GM12872 (cell line): ENCODE measurements around the gene FYCO1.

Source experiments
- TF ChIP-seq, protein P1 (sequence below): IDR thresholded peaks from 3 replicates; pipeline ENCODE4 v1.5.1; 2011; ENCODE audit warnings: low read depth, mild to moderate bottlenecking, low read length, moderate library complexity; ENCODE audit not compliant: insufficient read depth

FYCO1 gene

GRCh38 chr3:45881078-45882022, 114.3 kb downstream of the FYCO1 start:
- TF ChIP-seq, protein P1, sequence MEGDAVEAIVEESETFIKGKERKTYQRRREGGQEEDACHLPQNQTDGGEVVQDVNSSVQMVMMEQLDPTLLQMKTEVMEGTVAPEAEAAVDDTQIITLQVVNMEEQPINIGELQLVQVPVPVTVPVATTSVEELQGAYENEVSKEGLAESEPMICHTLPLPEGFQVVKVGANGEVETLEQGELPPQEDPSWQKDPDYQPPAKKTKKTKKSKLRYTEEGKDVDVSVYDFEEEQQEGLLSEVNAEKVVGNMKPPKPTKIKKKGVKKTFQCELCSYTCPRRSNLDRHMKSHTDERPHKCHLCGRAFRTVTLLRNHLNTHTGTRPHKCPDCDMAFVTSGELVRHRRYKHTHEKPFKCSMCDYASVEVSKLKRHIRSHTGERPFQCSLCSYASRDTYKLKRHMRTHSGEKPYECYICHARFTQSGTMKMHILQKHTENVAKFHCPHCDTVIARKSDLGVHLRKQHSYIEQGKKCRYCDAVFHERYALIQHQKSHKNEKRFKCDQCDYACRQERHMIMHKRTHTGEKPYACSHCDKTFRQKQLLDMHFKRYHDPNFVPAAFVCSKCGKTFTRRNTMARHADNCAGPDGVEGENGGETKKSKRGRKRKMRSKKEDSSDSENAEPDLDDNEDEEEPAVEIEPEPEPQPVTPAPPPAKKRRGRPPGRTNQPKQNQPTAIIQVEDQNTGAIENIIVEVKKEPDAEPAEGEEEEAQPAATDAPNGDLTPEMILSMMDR: no peak

GRCh38 chr3:45880725-45881077, 114.9 kb downstream of the FYCO1 start:
- TF ChIP-seq, protein P1: no peak

DNA sequence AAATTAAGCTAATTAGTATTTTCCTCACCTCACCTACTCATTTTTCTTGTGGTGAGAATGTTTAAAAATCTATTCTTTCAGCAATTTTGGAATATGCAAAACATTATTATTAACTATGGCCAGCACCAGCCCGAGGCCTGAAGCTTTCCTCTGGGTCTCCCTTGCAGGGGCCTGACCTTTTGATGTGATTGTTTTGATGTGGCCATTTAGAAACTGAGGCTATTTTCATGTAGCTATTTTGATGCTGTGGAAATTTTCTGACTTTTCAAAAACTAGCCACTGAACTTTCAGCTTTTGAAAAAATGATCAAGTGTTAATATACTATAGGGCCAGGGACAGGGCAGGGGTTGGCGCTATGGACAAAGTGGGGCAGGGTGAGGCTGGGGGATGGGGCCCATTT, 117.5 kb downstream of the FYCO1 start:
- TF ChIP-seq, protein P1: no peak

DNA sequence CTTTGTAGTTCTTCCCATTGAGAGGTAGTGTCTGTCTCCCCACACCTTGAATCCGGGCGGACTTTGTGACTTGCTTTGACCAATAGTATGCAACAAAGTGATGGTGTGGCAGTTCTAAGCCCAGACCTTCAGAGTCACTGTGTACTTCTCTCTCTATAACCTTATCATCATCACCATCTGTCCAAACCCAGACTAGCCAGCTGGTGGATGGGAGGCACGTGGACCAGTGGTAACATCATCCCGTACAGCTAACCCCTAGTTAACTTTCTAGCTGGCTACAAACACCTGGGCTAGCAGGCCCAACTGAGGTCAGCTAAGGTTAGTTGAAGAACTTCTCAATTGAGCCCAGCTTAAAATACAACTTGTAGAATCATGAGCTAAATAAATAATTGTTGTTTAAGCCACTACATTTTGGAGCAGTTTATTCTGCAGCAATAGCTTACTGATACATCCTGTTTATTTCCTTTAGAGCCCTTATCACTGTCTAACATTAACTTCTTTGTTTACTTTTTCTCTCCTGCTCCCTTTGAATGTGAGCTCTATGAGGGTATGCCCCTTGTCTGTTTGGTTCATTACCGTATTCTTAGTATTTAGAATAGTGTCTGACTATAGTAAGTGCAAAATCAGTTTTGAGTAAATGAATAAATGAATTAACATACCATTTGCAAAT, 120.8 kb downstream of the FYCO1 start:
- TF ChIP-seq, protein P1: no peak

GRCh38 chr3:45873638-45874037, 122.0 kb downstream of the FYCO1 start:
- TF ChIP-seq, protein P1: no peak

GRCh38 chr3:45873036-45873435, 122.6 kb downstream of the FYCO1 start:
- TF ChIP-seq, protein P1: no peak

DNA sequence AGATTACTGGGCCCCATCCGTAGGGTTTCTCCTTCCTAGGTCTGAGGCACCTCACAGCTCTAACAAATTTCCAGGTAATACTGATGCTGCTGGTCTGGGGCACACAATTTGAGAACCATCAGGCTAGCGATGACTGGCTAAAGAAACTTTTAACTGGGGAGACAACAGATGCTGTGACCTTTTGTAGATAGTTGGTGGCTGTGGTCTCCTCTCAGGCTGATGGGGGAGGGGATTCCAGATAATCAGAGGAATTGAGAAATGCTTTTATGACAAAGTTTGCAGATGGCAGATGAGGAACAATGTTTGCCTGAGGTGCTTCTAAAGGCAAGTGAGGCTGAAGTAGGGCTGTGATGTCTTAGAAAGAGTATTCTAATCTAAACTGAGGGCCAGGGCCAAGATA, 123.1 kb downstream of the FYCO1 start:
- TF ChIP-seq, protein P1: no peak
